K562 (cell line): ENCODE results near the gene KCNG1. TPM values are rescaled to one million over a fixed set of nuclear protein-coding genes. Genes with fewer than 3 reads are reported as not detected.

Experiments used
- CREM ChIP-seq: IDR thresholded peaks from 2 replicates; pipeline ENCODE4 v1.6.1; 2014; ENCODE audit warnings: antibody characterized with exemption, low read depth
- DPF2 ChIP-seq: fragments of 450-650 bp; IDR thresholded peaks from 2 replicates; pipeline ENCODE4 v1.6.1; 2016
- FOXA1 ChIP-seq: fragments of 450-650 bp; IDR thresholded peaks from 2 replicates; pipeline ENCODE4 v1.6.1; 2016; ENCODE audit warnings: mild to moderate bottlenecking, borderline replicate concordance
- IFI16 ChIP-seq: fragments of 250-450 bp; sonication (Bioruptor Pico); IDR thresholded peaks from 2 replicates; pipeline ENCODE4 v2.1.2; 2022; ENCODE audit warnings: mild to moderate bottlenecking, inconsistent platforms
- IRF9 ChIP-seq: fragments of 450-650 bp; IDR thresholded peaks from 2 replicates; pipeline ENCODE4 v1.6.1; 2016; ENCODE audit warnings: missing biosample characterization, missing genetic modification characterization
- KDM2B ChIP-seq: fragments of 250-450 bp; sonication (Bioruptor Pico); IDR thresholded peaks from 2 replicates; pipeline ENCODE4 v1.8.0; 2021; ENCODE audit warnings: mild to moderate bottlenecking, moderate library complexity
- KLF6 ChIP-seq: fragments of 250-450 bp; sonication (Bioruptor Pico); IDR thresholded peaks from 2 replicates; pipeline ENCODE4 v1.4.0; 2020; ENCODE audit warnings: mild to moderate bottlenecking, moderate library complexity, borderline replicate concordance
- LCOR ChIP-seq: sonication (generic); formaldehyde crosslinking; IDR thresholded peaks from 2 replicates; pipeline ENCODE4 v1.8.0; 2022; ENCODE audit warnings: mild to moderate bottlenecking, missing genetic modification reagents
- NFYB ChIP-seq: IDR thresholded peaks from 2 replicates; pipeline ENCODE4 v1.6.1; 2011; ENCODE audit warnings: mild to moderate bottlenecking, moderate library complexity; ENCODE audit not compliant: insufficient read length; ENCODE audit errors: extremely low read depth
- POLR2AphosphoS5 ChIP-seq: IDR thresholded peaks from 2 replicates; pipeline ENCODE4 v1.6.1; 2011; ENCODE audit warnings: mild to moderate bottlenecking, low read depth, low read length, moderate library complexity; ENCODE audit not compliant: control insufficient read depth, insufficient read depth
- PPARD ChIP-seq: fragments of 250-450 bp; sonication (Bioruptor Pico); IDR thresholded peaks from 2 replicates; pipeline ENCODE4 v1.8.0; 2022; ENCODE audit warnings: inconsistent platforms, mild to moderate bottlenecking, moderate library complexity
- RBM25 ChIP-seq: fragments of 200-400 bp; formaldehyde crosslinking; IDR thresholded peaks from 2 replicates; pipeline ENCODE4 v1.6.1; 2018; ENCODE audit warnings: low read length, low read depth, moderate library complexity; ENCODE audit not compliant: severe bottlenecking
- SAFB2 ChIP-seq: fragments of 200-400 bp; formaldehyde crosslinking; IDR thresholded peaks from 2 replicates; pipeline ENCODE4 v1.6.1; 2018; ENCODE audit warnings: borderline replicate concordance, low read length, low read depth, moderate library complexity; ENCODE audit not compliant: severe bottlenecking
- SOX6 ChIP-seq: fragments of 450-650 bp; IDR thresholded peaks from 2 replicates; pipeline ENCODE4 v1.6.1; 2014; ENCODE audit warnings: mild to moderate bottlenecking
- SP1 ChIP-seq: sonication (generic); formaldehyde crosslinking; IDR thresholded peaks from 2 replicates; pipeline ENCODE4 v1.8.1; 2022; ENCODE audit warnings: mild to moderate bottlenecking, missing genetic modification reagents
- SRF ChIP-seq, 2 experiments: fragments of 250-450, 450-650 bp in 1 of 2; sonication (Bioruptor Pico) in 1 of 2; sonication (generic) in 1 of 2; formaldehyde crosslinking; IDR thresholded peaks; 2 replicates each; pipeline versions ENCODE4 v1.5.0 to v1.5.1; 2020 to 2022; ENCODE audit warnings: mild to moderate bottlenecking in 1 of 2, missing genetic modification reagents in 1 of 2
- ZNF174 ChIP-seq: fragments of 250-450 bp; sonication (Bioruptor Pico); IDR thresholded peaks from 2 replicates; pipeline ENCODE4 v1.4.0; 2020; ENCODE audit warnings: mild to moderate bottlenecking
- ZNF280A ChIP-seq: fragments of 450-650 bp; IDR thresholded peaks from 2 replicates; pipeline ENCODE4 v1.6.1; 2018; ENCODE audit warnings: mild to moderate bottlenecking, low read depth; ENCODE audit not compliant: partially characterized antibody
- polyA plus RNA-seq, 8 experiments: library from polyadenylated mRNA; depleted of rRNA in 4 of 8; stranded (reverse) in 5 of 8; unstranded in 3 of 8; fragments of >200 nt; fragmentation: Nextera tagmentation in 2 of 8; fragmentation: Illumina TruSeq in 1 of 8; extraction: Ambion mirVana in 2 of 8; extraction: Trizol in 1 of 8; gene quantifications; 2 replicates each; pipeline versions ENCODE4 v1.2.1 to v1.2.3, GENCODE V29; 2011 to 2014; ENCODE audit warnings: inconsistent platforms in 1 of 8, missing spikeins in 1 of 8
- total RNA-seq, 7 experiments: library from RNA; depleted of rRNA in 6 of 7; stranded (reverse); fragments of >200 nt in 6 of 7; fragmentation: Illumina TruSeq in 2 of 7; extraction: Trizol in 2 of 7; gene quantifications; 2 replicates each; pipeline versions ENCODE4 v1.2.1 to v1.2.3, GENCODE V29; 2011 to 2021; ENCODE audit warnings: low replicate concordance in 1 of 7
- TF ChIP-seq, protein P1 (sequence below): sonication (generic); formaldehyde crosslinking; IDR thresholded peaks from 2 replicates; pipeline ENCODE4 v1.8.0; 2022; ENCODE audit warnings: mild to moderate bottlenecking, missing genetic modification reagents
- TF ChIP-seq, protein P2 (sequence below): fragments of 200-800 bp; sonication (Bioruptor generic); IDR thresholded peaks from 2 replicates; pipeline ENCODE4 v1.6.1; 2017; ENCODE audit warnings: missing genetic modification characterization, missing compliant biosample characterization

Gene KCNG1
- total and polyA plus RNA-seq, 9 of the 15 experiments (the other 6 are each of a cell fraction or from before 2014, with no cell fraction given), result 0.06 to 1.5 (median 0.22) TPM; not detected in 2

- TF ChIP-seq RBM25, result peak; percentile 79
- TF ChIP-seq IRF9 (tag), result peak; percentile 30; the same call in 1 of the 2 replicates
- peak; percentile 76 for TF ChIP-seq NFYB
- TF ChIP-seq FOXA1, result no peak
- TF ChIP-seq ZNF174, result no peak
- no peak for TF ChIP-seq PPARD (CRISPR knock-in tag)
- TF ChIP-seq KLF6 (CRISPR knock-in tag), result 0 out of 2 replicates have a peak, but pooled peaks have one; percentile 41
- TF ChIP-seq ZNF280A, result no peak
- TF ChIP-seq SP1, result peak; percentile 19; the same call in 1 of the 2 replicates
- peak in 1 of 2 experiments; percentile 51; a peak in 1 of 4 replicates for TF ChIP-seq SRF (CRISPR knock-in tag; IDR thresholded peaks at IDR 0.05)
- TF ChIP-seq, protein P1, sequence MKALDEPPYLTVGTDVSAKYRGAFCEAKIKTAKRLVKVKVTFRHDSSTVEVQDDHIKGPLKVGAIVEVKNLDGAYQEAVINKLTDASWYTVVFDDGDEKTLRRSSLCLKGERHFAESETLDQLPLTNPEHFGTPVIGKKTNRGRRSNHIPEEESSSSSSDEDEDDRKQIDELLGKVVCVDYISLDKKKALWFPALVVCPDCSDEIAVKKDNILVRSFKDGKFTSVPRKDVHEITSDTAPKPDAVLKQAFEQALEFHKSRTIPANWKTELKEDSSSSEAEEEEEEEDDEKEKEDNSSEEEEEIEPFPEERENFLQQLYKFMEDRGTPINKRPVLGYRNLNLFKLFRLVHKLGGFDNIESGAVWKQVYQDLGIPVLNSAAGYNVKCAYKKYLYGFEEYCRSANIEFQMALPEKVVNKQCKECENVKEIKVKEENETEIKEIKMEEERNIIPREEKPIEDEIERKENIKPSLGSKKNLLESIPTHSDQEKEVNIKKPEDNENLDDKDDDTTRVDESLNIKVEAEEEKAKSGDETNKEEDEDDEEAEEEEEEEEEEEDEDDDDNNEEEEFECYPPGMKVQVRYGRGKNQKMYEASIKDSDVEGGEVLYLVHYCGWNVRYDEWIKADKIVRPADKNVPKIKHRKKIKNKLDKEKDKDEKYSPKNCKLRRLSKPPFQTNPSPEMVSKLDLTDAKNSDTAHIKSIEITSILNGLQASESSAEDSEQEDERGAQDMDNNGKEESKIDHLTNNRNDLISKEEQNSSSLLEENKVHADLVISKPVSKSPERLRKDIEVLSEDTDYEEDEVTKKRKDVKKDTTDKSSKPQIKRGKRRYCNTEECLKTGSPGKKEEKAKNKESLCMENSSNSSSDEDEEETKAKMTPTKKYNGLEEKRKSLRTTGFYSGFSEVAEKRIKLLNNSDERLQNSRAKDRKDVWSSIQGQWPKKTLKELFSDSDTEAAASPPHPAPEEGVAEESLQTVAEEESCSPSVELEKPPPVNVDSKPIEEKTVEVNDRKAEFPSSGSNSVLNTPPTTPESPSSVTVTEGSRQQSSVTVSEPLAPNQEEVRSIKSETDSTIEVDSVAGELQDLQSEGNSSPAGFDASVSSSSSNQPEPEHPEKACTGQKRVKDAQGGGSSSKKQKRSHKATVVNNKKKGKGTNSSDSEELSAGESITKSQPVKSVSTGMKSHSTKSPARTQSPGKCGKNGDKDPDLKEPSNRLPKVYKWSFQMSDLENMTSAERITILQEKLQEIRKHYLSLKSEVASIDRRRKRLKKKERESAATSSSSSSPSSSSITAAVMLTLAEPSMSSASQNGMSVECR (CRISPR knock-in tag), result no peak
- no peak for TF ChIP-seq IFI16 (CRISPR knock-in tag)
- TF ChIP-seq SOX6, result peak; percentile 50; the same call in 1 of the 2 replicates
- TF ChIP-seq CREM, result peak; percentile 69
- TF ChIP-seq POLR2AphosphoS5, result no peak
- TF ChIP-seq, protein P2, sequence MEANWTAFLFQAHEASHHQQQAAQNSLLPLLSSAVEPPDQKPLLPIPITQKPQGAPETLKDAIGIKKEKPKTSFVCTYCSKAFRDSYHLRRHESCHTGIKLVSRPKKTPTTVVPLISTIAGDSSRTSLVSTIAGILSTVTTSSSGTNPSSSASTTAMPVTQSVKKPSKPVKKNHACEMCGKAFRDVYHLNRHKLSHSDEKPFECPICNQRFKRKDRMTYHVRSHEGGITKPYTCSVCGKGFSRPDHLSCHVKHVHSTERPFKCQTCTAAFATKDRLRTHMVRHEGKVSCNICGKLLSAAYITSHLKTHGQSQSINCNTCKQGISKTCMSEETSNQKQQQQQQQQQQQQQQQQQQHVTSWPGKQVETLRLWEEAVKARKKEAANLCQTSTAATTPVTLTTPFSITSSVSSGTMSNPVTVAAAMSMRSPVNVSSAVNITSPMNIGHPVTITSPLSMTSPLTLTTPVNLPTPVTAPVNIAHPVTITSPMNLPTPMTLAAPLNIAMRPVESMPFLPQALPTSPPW (CRISPR knock-in tag), result no peak
- TF ChIP-seq KDM2B (CRISPR knock-in tag), result no peak
- peak; percentile 46; the same call in 1 of the 2 replicates for TF ChIP-seq LCOR (CRISPR knock-in tag)
- TF ChIP-seq DPF2, result no peak
- TF ChIP-seq SAFB2, result no peak
Observed at GRCh38 chr20:50992733-50993457, 30.0 kb downstream of the KCNG1 start (continued).
